T follicular helper cell (primary cell): ENCODE data around the gene FANCE.
"Not testable (repeated sequence)": the region's sequence is repeated elsewhere in the genome, so short reads cannot be mapped to it uniquely, and the experiment has no call there.

Experiments used
- DNase-seq: peaks from one replicate; pipeline ENCODE4 v3.0.0-alpha.2; 2020; ENCODE audit warnings: low read depth

The FANCE gene

DNA sequence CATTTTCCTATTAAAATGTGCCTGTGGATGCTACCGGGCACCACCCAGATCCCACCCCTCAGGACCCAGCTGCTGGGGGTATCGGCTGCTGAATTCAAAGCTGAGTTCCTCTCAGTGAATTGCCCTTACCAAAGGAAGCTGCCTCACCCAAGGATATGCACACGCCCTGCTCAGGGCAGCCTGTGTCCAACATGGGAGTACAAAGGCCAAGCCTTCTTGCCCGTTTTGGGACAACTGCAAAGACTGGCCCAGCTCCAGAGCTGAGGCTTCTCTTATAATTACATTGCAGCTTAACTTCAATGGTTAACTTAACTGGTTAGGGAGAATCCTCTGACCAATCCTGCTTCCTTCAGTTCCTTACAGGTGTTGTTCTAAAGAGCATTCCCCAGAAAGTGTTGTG is 19.8 kb upstream of the FANCE start:
- no peak for DNase-seq

DNA sequence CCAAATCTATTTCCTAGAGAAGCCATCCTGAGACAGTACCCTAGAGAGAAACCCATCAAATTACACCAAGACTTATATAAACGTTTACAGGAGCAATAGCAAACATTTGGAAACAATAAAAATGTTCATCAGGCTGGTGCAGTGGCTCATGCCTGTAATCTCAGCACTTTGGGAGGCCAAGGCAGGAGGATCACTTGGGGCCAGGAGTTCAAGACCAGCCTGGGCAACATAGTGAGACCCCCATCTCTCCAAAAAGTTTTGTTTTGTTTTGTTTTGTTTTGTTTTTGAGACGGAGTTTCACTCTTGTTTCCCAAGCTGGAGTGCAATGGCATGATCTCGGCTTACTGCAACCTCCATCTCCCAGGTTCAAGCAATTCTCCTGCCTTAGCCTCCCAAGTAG is 19.4 kb upstream of the FANCE start:
- DNase-seq, result not testable (repeated sequence)

DNA sequence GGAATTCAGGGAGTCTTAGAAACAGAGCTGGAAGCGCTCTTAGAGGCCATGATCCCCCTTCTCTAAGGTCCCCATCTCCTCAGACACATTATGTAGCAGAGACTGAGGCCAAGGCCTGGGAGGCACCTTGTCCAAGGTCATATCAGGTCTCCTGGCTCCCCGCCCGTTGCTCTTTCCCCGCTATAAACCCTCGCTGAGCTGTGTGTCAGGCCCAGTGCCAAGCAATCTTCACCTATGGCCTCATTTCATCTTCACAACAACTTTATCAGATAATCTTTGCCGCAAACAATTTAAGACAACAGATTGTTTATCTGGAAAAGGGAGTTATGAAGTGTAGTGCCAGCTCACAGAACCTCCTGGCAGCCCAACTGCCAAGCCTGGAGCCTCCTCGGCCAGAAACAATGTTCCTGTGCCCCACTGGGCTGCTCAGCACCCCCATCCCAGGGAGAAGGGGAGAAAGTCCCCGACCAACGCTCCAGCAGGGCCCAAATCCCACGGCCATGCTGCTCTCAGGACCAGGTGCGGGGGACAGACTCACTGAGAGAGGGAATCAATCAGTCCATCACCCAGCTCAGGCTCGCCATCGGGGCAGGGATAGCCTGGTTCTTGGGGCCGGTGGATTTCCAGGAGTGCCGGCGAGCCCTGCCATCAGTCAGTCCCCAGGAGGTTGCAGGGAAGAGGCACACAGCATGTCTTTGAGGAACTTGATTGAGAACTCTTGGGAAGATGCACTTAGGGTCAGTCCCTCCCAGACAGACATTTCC is 16.9 kb upstream of the FANCE start:
- no peak for DNase-seq

DNA sequence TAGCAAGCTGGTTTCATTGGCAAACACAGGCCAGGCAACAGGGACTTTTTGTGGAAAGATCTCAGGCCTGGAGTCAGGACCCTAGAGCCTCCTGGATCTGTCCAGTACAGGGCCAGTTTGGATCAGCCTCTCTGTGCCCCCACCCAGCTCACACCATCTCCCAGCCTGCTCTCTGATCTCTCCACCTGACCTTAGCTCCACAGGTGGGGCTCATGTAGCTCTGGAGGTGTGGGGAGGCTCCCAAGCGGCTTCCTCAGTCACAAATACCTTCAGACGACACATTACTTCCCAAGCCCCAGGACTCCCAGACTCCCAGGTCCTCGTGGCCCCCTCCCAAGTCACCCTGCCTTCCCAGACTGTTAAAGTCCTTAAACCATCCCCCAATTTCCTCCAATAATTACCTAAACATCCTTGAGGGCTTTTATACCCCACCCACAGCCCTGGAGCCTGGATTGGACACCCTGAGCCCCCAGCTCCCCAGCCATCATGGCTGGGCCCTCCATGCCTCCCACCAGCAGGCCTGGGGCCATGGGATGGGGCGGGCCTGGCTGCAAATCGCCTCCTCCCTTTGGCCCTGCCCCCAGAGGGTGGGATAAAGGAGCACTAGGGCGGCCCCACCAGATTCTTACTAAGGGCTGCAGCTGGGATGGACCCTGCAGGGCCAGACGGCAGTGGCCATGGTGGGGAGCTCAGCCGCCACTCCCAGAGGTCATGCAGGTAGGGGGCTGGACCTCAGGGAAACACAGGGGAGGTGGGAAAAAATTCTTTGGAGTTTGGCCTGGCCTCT is 15.9 kb upstream of the FANCE start:
- DNase-seq, result no peak

DNA sequence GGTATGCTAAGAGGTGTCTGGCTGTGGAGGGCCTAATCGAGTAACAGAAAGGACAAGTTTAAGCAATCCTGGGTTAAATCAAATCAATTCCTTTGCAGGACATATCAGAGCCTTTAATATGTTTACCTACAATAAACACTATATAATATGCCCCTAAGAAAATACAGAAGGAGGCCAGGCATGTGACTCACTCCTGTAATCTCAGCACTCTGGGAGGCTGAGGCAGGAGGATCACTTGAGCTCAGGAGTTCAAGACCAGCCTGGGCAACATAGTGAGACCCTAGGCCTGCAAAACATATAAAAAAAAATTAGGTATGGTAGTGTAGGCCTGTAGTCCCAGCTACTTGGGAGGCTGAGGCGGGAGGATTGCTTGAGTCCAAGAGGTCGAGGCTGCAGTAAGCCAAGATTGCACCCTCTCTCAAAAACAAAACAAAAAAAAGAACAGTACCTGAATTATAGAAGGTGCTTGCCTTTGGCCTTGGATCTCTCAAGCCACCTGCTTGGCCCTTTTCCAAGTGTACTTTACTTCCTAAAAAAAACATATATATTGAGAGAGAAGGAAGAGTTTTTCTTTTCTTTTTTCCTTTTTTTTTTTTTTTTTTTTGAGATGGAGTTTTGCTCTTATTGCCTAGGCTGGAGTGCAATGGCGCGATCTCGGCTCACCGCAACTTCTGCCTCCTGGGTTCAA is 13.6 kb upstream of the FANCE start:
- DNase-seq, result not testable (repeated sequence)

DNA sequence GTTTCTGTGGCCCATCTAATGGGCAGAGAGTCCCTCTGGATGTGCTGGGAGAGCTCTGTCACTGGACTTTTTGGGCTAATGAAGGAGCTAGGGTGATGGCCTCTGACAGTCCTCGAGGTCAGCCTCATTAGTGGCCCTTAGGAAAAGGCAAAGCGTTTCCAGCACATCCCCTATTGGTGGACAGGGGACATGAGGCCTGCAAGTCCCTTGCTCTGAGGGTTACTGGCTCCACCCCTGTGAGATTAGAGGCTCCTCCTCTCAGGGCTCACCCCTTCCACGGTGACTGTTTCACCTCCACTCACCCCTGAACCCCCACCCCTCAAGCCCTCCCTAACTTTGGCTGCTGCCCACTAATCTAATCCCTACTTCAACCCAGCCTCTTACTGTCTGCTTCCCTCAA is 12.8 kb upstream of the FANCE start:
- no peak for DNase-seq

DNA sequence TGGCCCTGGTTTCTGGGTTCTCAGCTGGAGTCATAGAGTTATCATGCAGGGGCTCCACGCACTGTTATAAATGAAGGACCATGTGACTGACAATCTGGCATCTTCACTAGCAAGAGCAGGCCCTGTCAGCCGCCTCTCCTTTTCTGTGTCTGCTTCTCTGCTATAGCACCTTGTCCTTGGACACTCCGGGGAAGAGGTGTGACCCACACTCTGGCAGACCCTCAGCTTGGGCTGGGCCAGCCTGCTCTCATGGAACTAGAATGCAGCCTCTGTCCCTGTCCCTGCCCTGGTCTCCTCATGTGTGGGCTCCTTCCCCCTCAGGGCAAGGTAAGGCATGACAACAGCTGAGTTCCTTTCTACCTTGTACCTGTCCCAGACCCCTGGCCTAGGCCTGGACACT is 10.9 kb upstream of the FANCE start:
- DNase-seq, result no peak

DNA sequence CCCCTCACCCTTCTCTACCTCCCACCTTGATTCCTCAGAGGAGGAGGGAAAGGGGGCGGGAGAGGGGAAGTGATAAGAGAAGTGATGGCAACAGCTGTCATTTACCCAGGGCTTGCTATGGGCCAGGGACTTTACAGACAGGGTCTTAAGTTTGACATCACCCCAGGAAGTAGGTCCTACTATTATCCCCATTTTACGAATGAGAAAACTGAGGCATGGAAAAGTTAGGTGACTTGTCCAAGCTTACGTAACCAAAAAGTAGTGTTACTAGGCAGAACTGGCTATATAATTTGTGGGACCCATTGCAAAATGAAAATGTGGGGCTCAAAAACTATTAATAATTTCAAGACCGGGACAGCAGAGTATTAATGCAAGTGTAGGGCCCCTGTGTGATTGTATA is 10.5 kb upstream of the FANCE start:
- no peak for DNase-seq

DNA sequence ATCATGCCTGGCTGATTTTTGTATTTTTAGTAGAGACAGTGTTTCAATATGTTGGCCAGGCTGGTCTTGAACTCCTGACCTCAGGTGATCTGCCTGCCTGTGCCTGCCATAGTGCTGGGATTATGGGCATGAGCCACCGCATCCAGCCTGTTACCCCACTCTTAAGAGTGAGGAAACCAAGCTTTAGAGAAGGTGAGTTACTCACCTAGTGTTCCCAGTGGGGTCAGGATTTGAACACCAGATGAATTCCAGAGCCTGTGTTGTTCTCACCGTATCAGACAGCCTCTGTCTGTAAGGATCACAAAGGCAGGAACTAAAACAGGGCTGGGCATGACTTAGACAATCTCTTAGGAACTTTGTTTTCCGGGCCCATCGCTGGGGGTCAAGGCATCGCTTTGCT is 9.4 kb upstream of the FANCE start:
- DNase-seq, result no peak

DNA sequence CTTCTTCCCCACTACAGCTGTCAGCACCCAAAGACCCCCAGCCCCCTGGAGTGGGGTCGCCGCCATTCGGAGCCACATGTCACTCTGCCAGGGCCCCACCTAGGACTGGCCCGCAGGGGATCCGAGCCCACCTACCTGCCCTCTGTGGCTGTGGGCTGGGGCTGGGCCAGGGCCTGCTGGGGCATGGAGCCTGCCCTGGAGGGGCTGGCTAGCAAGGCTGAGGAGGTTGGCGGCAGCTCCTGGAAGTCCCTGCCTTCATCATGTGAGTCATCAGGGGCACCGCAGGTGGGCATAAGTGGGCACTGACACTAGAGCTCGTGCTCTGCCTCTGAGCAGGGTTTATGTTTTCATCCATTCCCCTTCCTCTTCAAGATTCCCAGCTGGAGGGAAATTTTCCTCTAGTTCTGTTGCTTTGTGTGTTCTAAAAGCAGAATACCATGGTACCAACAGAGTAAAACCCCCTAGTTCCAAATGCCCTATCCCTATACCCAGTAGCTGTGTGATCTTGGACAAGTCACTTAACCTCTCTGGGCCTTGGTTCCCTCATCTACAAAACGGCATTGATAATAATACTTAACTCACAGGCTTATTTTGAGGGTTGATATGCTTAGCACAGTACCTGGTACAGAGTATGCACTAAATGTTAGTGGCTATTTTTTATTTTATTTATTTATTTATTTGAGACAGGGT is 8.7 kb upstream of the FANCE start:
- no peak for DNase-seq

DNA sequence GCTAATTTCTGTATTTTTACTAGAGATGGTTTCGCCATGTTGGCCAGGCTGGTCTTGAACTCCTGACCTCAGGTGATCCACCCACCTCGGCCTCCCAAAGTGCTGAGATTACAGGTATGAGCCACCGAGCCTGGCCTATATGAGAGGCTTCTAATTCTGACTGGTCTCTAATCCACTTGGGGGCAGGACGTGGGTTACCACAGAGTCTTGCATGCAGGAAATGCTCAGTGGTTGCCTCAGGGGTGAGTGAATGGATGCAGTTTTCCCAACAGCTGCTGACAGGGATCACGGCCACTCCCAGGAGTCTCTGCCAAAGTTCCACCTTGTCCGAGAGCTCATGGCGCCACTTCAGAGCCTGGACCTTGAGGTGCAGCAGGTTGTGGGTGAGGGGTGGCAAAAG is 6.4 kb upstream of the FANCE start:
- no peak for DNase-seq

DNA sequence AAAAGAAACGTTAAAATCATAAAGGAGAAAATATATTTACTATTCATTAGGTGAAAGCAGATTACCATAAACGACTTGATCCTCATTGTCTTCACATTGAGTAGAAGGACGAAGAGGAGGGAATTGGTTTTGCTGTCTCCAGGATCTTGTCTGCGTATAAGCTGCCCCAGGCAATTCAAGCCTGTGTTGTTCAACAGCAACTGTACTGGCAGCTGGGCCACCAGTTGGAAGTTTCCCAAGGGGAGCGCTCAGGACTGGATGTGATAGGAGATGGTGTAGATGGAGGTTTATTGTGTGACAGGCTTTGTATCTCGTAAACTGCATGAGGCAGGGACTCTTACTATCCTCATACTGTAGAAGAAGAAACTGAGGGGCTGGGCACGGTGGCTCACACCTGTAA is 3.9 kb upstream of the FANCE start:
- DNase-seq, result no peak

DNA sequence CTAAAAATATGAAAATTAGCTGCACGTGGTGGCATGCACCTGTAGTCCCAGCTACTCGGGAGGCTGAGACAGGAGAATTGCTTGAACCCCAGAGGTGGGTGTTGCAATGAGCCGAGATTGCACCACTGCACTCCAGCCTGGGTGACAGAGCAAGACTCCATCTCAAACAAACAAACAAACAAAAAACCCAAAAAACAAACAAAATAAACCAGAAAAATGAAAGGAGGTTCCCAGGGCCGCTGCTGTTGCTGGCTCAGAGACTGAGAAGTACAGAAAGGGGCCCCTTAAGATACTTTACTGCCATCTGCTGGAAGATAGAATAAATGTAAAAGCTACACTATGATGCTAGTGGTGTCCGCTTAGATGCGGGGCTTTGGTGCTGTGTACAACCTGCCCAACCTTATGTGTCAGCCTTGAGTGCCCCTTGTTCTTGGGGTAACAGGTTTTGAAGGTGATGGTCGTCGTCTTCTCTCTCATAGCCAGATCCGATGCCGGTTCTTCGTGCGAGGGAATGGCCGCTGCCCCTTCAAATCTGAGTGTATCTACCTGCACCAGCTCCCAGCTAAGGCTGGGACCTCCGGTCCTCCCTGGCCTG is 2.8 kb upstream of the FANCE start:
- no peak for DNase-seq

DNA sequence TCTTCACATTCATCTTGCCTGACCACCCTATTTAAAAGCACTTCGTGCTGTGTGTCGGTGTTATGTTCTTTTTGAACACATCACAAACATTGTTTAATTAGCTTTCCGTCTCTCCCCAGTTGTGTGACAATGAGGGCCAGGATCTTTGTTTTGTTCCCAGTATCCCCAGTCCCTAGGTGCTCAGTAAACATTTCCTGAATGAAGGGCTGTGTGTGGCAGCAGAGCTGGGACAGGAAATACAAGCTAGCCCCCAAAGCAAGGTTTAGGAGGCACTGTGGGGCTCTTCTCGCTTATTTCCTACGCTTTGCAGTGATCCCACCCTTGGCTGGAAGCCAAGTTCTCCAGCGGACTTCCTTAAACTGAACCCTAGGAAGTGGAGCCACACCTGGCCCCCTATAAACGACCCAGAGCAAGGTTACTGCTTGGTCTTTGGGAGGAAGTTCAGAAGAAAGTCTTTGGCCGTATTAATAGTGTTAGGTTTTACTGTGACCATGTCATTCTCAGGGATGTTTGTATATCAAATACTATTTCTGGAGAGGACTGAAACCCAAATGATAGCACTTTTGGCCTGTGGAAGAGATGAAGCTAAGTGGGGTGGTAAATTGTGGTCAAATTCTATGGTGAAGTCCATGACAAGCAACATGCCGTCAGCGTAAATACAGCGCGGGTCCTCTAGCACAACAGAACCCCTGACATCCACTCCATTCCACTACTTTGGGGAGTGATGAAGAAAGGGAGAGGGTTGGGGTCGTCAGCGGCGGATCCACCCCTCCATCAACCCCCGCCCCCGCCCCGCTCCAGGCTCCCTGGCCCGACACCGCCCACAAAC is 570 bp upstream of the FANCE start:
- no peak for DNase-seq

DNA sequence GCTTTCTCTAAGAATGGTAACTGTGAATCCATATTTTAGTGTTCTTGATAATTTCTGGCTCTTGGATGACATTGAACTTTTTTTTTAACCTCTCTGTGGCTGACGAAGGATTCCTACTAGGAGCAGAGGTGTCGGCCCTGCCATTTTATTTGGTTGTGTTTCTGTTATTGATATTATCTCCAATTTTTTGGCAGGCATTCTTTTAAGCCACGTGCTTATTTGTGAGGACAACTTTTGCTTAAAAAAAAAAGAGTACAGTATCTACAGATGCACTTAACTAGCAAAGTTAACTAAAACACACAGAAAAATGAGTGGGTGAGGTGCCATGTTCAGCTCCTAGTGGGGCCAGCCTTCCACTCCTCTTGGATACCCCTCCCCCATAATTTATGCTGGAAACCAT is 1.1 kb downstream of the FANCE start:
- DNase-seq, result no peak

DNA sequence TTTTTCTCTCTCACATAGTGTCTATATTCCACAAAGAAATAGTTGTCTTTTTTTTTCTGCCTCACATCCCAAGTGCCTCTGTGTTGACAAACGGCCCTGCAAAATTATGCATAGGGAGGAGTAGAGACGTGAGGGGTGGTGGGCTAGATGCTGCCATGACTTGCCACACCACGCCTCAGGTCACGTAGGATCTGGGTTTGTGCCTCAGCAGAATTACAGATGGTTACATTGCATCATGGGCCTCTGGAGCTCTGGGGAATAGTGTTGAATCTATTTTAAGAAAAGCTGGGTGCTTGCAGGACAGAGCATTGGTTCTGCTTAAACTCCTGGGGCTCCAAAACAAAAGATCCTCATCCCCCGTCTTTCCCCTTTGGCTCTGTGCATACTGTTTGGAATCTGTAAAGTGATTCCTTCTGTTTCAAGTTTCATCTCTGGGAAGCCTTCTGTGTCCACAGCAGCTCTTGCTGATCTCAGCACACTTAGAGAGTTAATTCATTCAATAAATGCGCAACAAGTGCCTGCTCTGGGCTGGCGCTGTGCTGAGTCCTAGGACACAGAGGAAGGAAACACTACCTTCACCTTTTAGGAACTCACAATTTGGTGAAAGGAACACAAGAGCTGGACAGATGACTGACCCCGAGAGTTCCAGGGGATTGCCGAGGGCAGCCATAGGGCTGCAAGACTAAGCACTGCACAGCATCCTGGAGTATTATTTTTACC is 2.4 kb downstream of the FANCE start:
- DNase-seq, result no peak

DNA sequence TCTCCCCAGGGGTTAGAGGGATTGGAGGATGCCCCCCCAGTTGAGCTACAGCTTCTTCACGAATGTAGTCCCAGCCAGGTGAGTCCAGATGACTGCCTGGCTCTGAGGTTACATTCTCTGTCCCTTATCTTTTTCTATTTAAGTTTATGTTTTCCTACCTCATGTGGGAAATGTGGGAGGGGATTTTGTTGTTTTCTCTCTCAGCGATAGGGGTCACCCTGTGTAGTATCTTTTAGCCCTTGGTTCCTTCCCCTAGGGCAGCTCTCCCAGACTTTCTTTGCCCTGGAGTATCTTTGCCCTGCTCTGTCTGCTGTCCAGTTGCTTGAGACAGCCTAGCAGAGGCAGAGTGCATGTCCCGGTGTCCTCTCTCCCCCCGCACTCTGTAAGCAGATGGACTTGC is 5.8 kb downstream of the FANCE start:
- no peak for DNase-seq

DNA sequence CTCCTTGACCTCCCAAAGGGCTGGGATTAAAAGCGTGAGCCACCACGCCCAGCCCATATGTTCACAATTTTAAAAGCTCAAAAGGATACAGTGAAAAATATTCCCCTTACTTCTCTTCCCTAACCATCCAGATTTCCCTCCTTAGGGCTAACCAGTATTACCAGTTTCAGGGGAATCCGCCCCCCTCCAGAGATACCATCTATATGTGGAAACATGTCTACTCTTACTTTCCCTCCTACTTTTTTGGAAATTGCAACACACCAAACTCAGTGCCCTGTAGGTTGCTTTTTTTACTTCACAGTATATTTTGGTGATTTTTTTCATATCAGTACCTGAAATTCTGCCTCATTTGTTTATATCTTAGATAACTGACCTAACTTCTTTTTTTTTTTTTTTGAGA is 9.1 kb downstream of the FANCE start:
- DNase-seq, result no peak

DNA sequence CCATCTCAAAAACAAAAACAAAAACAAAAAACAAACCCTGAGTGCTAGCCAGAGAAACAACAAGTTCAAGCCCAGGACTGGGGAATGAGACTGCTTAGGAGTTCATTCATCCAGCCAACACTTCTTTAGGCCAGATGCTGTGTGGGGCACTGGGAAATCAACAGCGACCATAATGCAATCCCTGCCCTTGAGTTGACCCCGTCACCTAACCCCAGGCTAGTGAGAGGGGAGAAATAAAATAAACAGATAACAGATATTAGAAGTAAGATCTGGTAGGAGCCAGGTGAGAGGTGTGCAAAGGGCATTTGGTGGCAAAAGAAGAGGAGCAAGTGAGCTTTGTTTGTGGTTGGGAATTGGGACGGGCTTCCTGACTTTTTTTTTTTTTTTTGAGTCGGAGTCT is 11.2 kb downstream of the FANCE start:
- DNase-seq, result no peak

DNA sequence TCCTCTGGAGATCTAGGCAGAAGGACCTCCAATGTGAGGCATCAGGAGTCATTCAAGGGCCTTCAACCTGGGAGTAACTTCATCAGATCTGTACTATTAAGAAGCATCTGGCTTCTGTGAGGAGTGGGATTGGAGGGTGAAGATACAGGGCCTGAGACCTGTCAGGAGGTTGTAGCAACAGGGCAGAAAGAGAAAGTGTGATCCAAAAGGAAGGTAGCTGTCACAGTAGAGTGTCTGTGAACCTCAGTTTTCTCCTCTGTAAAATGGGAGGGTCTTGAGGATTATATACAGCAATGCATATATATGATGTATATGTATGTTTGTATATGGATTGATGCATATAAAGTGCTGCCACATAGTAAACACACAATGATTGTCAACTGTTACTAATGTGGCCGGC is 13.5 kb downstream of the FANCE start:
- no peak for DNase-seq
